OCI-LY7 (cell line): Measurements from ENCODE around the gene FCER1G.

ENCODE experiments used
- EZH2phosphoT487 ChIP-seq: fragments of 200-600 bp; sonication (generic); IDR thresholded peaks from 2 replicates; pipeline ENCODE4 v1.6.1; 2018; ENCODE audit warnings: low read depth, borderline replicate concordance, mild to moderate bottlenecking, mixed run types, antibody characterized with exemption, low read length, moderate library complexity, mixed read lengths
- TF ChIP-seq, protein P1 (sequence below): fragments of 200-600 bp; sonication (generic); conservative IDR thresholded peaks from 2 replicates; pipeline ENCODE4 v1.5.1; 2014; ENCODE audit warnings: mild to moderate bottlenecking, antibody characterized with exemption, low read length, moderate library complexity, mixed read lengths

DNA sequence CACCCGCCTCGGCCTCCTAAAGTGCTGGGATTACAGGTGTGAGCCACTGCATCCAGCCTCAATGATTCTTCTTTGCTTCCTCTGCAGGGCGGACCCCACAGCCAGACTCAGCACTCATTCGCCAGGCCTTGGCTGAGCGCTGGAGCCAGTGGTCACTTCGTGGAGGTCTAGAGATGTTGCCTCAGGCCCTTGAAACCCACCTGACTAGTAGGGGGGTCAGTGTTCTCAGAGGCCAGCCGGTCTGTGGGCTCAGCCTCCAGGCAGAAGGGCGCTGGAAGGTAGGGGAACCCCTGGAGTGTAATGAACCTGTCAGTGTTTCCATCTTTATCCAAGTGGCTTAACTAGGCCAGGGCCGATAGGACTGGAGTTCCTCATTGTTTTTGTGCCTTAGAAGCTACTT, 46.2 kb upstream of the FCER1G start:
- TF ChIP-seq, protein P1, sequence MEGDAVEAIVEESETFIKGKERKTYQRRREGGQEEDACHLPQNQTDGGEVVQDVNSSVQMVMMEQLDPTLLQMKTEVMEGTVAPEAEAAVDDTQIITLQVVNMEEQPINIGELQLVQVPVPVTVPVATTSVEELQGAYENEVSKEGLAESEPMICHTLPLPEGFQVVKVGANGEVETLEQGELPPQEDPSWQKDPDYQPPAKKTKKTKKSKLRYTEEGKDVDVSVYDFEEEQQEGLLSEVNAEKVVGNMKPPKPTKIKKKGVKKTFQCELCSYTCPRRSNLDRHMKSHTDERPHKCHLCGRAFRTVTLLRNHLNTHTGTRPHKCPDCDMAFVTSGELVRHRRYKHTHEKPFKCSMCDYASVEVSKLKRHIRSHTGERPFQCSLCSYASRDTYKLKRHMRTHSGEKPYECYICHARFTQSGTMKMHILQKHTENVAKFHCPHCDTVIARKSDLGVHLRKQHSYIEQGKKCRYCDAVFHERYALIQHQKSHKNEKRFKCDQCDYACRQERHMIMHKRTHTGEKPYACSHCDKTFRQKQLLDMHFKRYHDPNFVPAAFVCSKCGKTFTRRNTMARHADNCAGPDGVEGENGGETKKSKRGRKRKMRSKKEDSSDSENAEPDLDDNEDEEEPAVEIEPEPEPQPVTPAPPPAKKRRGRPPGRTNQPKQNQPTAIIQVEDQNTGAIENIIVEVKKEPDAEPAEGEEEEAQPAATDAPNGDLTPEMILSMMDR = no peak
- no peak for TF ChIP-seq EZH2phosphoT487
